ENCODE measurements around the gene FILIP1L.

FILIP1L gene

DNA sequence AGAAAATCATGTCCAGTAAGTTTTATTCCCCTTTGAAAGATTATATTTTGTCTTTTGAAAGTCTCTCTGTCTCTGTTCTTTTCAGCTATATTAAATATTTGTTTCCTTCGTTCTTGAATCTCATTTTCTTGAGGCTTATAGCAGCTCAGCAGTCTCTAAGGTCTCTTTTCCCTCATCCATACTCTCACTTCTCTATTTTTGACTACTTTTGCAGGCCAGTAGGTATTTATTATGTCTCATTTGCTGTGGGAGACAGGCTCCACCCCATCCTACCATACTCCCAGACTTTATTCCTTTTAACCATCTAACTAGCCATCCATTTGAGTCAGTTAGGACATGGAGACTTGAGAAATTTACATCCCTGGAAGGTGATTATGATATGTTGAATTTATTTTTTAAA, 71.0 kb downstream of the FILIP1L start:
- no peak overlapping the region for H3K27ac ChIP-seq (ENCODE audit: low read length)
- peaks cover 2% of the 10 kb centered on the region; the same call in 1 of the 2 replicates for H3K4me1 ChIP-seq (ENCODE audit: control insufficient read depth, insufficient read depth, low read length)
- H3K9me3 ChIP-seq (ENCODE audit: control insufficient read depth, insufficient read depth, low read length): no peaks in the 10 kb centered on the region
- no peaks in the 10 kb centered on the region for H3K27me3 ChIP-seq (ENCODE audit: control insufficient read depth, insufficient read depth, low read length)
- no peaks in the 10 kb centered on the region for H3K36me3 ChIP-seq (ENCODE audit: control insufficient read depth, insufficient read depth, low read length)
- DNase-seq (ENCODE audit: low read depth, low spot score): no peak
- WGBS (ENCODE audit: insufficient coverage, insufficient read length): no CpG with 5 or more reads among the region's 1 CpG
- H3K4me3 ChIP-seq (ENCODE audit: low read length): no peak overlapping the region

DNA sequence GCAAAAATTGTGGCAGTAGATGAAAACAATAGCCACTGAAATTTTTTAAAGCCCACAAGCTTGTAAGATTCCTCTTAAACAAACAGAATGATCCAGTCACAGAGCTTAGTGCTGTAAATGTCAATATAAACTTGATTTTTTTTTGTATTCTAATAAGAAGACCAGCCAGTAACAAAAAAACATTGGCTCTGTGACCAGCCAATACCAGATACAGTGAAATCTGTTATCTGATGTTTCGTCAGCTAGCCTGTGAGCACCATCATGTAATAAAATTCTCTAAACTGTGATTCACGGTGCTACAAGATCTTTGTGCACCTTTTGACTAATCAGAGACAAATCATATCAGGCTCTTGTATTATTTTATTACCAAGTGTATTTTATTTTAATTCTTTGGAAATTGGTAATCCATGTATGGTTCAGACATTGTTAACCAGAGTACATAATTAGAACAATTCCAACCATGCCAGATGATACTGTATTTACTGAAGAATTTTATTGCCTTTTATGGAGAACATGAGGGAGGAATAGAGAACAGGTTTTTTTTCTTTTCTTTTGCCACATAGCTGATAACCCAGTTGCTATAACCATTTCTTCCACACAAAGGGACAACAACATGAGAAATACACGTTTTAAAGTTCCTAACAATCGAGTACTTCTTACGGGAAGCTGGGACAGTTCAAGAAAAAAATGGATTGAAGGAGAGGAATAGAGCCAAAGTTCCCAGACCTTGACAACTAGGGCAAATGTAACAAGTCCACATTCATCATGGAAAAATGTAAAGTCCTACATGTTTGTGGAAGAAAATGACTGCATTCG, 71.9 kb downstream of the FILIP1L start:
- Histone ChIP-seq H3K27ac (ENCODE audit: low read length) (no peak overlapping the region), H3K36me3 (ENCODE audit: control insufficient read depth, insufficient read depth, low read length) (no peaks in the 10 kb centered on the region), H3K4me3 (ENCODE audit: low read length) (no peak overlapping the region), H3K27me3 (ENCODE audit: control insufficient read depth, insufficient read depth, low read length) (no peaks in the 10 kb centered on the region), H3K9me3 (ENCODE audit: control insufficient read depth, insufficient read depth, low read length) (no peaks in the 10 kb centered on the region), H3K4me1 (ENCODE audit: control insufficient read depth, insufficient read depth, low read length) (peaks cover 2% of the 10 kb centered on the region; the same call in 1 of the 2 replicates)
- DNase-seq (ENCODE audit: low read depth, low spot score): no peak
- WGBS (ENCODE audit: insufficient coverage, insufficient read length): no CpG with 5 or more reads among the region's 6 CpGs

DNA sequence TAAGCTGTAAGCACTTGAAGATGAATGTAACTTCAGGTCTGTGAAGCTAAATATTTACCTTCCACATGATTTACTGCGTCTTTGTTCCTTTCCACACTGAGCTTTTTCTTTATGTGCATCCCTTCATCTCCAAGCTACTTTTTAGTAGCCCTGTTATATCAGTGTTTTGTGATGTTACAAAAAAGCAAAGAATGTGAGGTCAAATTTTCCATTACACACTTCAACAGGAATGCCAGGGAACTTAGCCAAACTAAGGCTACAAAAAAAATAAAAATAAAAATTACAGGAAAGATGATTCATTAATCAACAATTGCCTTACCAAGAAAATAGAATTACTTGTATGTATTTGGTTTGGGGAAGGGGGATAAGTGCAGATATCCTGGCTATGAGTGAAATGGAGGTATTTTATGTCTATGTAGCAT, 73.0 kb downstream of the FILIP1L start:
- Histone ChIP-seq H3K27me3 (ENCODE audit: control insufficient read depth, insufficient read depth, low read length) (no peaks in the 10 kb centered on the region), H3K36me3 (ENCODE audit: control insufficient read depth, insufficient read depth, low read length) (no peaks in the 10 kb centered on the region), H3K9me3 (ENCODE audit: control insufficient read depth, insufficient read depth, low read length) (no peaks in the 10 kb centered on the region), H3K27ac (ENCODE audit: low read length) (no peak overlapping the region), H3K4me1 (ENCODE audit: control insufficient read depth, insufficient read depth, low read length) (peaks cover 2% of the 10 kb centered on the region; the same call in 1 of the 2 replicates), H3K4me3 (ENCODE audit: low read length) (no peak overlapping the region)
- WGBS (ENCODE audit: insufficient coverage, insufficient read length): no CpG with 5 or more reads among the region's 1 CpG
- DNase-seq (ENCODE audit: low read depth, low spot score): no peak

DNA sequence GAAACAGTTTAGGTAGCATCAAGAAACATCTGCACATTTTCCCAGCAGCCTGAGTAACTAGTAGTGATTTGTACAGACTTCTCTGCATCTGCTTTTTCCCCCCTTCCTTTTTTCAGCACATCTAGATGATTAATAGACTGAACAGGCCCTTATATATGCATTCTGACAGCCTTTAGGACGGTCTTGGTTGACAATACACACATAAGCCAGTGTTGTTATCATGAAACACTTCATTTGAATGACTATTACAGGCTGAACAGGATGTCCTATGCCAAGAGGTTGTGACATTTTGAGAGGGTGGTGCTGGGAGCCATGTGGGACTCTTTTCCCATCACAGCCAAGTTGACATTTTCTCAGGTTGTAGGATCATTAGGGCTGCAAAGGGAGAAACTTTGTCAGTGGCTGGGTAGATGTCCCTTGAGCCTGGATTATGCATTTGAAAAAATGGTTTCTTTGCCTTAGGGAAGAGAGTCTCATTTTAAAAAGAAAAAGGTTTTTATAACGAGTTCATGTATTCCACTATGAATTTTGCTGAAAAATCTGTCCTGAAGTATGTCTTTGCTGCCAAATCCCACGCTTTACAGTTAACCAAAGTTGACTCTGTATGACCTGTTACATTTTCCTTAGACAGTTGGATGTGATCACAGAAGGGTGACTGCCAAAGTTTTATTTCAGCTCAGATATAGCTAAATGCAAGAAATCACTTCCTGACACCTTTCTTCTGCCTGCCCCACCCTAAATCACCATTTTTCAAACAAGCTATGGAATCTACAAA, 73.7 kb downstream of the FILIP1L start:
- Histone ChIP-seq H3K4me3 (ENCODE audit: low read length) (no peak overlapping the region), H3K9me3 (ENCODE audit: control insufficient read depth, insufficient read depth, low read length) (no peaks in the 10 kb centered on the region), H3K4me1 (ENCODE audit: control insufficient read depth, insufficient read depth, low read length) (peaks cover 2% of the 10 kb centered on the region; the same call in 1 of the 2 replicates), H3K36me3 (ENCODE audit: control insufficient read depth, insufficient read depth, low read length) (no peaks in the 10 kb centered on the region), H3K27me3 (ENCODE audit: control insufficient read depth, insufficient read depth, low read length) (no peaks in the 10 kb centered on the region), H3K27ac (ENCODE audit: low read length) (no peak overlapping the region)
- no CpG with 5 or more reads among the region's 3 CpGs for WGBS (ENCODE audit: insufficient coverage, insufficient read length)
- no peak for DNase-seq (ENCODE audit: low read depth, low spot score)

DNA sequence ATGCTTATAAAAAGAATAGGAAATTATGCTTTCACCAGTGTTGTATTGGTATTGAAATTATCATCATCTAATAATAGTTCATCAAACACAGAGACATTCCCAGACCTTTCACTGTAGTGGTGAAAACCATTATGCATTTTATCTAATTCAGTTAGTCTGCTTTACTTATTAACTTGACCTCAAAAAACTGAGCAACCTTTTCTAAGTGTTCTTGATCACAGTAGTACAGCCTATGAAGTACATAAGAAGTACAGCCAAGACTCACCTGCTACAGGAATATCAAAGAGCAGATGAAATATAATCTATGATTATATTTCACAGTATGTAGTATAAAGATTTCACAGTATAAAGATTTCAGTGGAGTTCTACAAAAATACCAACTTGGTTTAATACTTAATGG, 75.2 kb downstream of the FILIP1L start:
- Histone ChIP-seq H3K4me1 (ENCODE audit: control insufficient read depth, insufficient read depth, low read length) (peaks cover 2% of the 10 kb centered on the region; the same call in 1 of the 2 replicates), H3K9me3 (ENCODE audit: control insufficient read depth, insufficient read depth, low read length) (no peaks in the 10 kb centered on the region), H3K27ac (ENCODE audit: low read length) (no peak overlapping the region), H3K36me3 (ENCODE audit: control insufficient read depth, insufficient read depth, low read length) (no peaks in the 10 kb centered on the region), H3K4me3 (ENCODE audit: low read length) (no peak overlapping the region), H3K27me3 (ENCODE audit: control insufficient read depth, insufficient read depth, low read length) (no peaks in the 10 kb centered on the region)
- no peak for DNase-seq (ENCODE audit: low read depth, low spot score)

DNA sequence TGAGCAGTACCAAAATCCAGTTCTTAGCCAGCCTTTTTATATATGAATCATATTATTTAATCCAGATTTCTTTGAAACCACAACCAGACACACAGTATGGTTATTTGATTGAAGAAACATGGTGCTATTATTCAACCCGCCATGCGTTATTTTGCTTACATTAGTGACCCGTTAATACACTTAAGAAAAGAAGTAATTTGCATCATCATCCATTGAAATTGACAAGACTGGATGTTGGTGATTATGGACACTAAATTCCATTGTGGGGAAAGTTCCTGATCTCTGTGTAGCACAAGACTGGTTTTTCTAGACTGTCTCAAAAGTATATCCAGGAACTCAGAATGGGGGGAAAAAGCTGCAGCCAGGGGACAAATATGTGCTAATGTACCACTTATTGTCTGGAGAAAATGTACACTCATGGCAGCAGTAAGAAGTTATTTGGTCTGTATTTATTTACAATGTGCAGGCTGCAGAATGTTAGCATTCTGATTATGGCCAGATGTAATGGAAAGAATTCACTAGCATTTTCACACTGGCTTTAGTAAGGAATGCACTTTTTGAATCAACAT, 80.3 kb downstream of the FILIP1L start:
- no CpG with 5 or more reads among the region's 3 CpGs for WGBS (ENCODE audit: insufficient coverage, insufficient read length)
- Histone ChIP-seq H3K9me3 (ENCODE audit: control insufficient read depth, insufficient read depth, low read length) (no peaks in the 10 kb centered on the region), H3K27ac (ENCODE audit: low read length) (no peak overlapping the region), H3K4me1 (ENCODE audit: control insufficient read depth, insufficient read depth, low read length) (no peaks in the 10 kb centered on the region), H3K27me3 (ENCODE audit: control insufficient read depth, insufficient read depth, low read length) (no peaks in the 10 kb centered on the region), H3K36me3 (ENCODE audit: control insufficient read depth, insufficient read depth, low read length) (no peaks in the 10 kb centered on the region), H3K4me3 (ENCODE audit: low read length) (no peak overlapping the region)
- no peak for DNase-seq (ENCODE audit: low read depth, low spot score)

DNA sequence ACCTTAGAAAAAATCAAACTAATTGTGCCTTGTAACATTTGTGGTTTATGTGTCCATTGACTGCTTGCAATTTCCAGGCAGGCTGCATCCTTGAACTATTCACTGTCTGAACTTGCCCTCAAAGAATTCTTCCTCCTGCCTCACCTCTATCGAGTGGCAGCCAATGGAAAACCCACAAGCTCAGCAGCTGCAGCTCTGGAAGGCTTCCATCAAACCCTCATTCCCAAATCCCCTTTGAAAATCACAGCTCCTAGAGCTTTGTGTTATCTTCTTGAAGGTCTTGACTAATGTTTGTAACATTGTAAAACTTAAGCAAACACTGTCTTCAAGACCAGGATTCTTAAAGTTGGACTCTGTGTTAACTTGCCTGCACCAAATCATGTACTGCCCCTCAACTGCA, 81.1 kb downstream of the FILIP1L start:
- Histone ChIP-seq H3K9me3 (ENCODE audit: control insufficient read depth, insufficient read depth, low read length) (no peaks in the 10 kb centered on the region), H3K36me3 (ENCODE audit: control insufficient read depth, insufficient read depth, low read length) (no peaks in the 10 kb centered on the region), H3K27me3 (ENCODE audit: control insufficient read depth, insufficient read depth, low read length) (no peaks in the 10 kb centered on the region), H3K27ac (ENCODE audit: low read length) (no peak overlapping the region), H3K4me3 (ENCODE audit: low read length) (no peak overlapping the region), H3K4me1 (ENCODE audit: control insufficient read depth, insufficient read depth, low read length) (no peaks in the 10 kb centered on the region)
- DNase-seq (ENCODE audit: low read depth, low spot score): no peak
- no CpG with 5 or more reads among the region's 1 CpG for WGBS (ENCODE audit: insufficient coverage, insufficient read length)

DNA sequence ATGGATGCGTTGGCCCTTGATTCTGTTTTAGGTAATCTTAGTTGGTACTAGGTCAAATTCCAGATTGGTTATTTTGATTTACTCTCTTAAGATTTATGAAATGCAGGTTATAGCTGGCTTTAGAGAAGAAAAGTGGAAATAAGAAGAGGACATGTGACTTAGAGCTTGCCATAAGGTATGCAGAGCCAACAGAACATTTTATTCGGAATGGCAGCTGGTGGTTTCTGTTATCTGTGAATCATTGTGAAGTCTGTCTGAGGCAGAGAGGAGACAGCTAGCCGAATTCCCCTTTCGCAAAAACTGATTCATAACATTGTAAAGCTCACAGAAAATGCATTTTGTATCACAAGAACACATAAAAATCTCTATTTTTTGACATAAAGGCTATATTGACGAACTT, 82.1 kb downstream of the FILIP1L start:
- no peaks in the 10 kb centered on the region for H3K4me1 ChIP-seq (ENCODE audit: control insufficient read depth, insufficient read depth, low read length)
- WGBS (ENCODE audit: insufficient coverage, insufficient read length): no CpG with 5 or more reads among the region's 5 CpGs
- H3K9me3 ChIP-seq (ENCODE audit: control insufficient read depth, insufficient read depth, low read length): no peaks in the 10 kb centered on the region
- H3K36me3 ChIP-seq (ENCODE audit: control insufficient read depth, insufficient read depth, low read length): no peaks in the 10 kb centered on the region
- DNase-seq (ENCODE audit: low read depth, low spot score): no peak
- no peak overlapping the region for H3K27ac ChIP-seq (ENCODE audit: low read length)
- H3K27me3 ChIP-seq (ENCODE audit: control insufficient read depth, insufficient read depth, low read length): no peaks in the 10 kb centered on the region
- H3K4me3 ChIP-seq (ENCODE audit: low read length): no peak overlapping the region

DNA sequence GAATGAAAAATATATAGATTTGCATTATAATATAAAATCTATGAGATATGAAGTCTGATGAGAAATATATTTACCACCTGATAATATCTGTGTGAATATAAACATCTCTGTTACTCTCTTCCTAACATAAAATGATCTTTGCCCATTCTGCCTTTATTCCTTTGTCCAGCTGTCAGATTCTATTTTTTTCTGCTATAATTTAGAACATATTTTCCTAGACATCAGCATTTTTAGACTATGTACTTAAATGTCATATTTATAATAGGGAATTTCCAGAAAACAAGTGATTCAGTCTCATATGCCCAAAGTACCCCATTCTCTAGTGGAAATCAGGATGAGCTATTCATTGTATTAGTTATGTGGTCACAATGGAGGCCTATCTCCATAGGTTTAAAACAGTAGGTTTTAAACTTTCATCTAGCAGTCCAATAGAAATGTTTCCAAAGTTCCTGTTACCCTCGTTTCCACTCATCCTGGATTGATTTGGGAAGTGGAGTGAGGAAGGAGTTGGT, 83.3 kb downstream of the FILIP1L start:
- no peaks in the 10 kb centered on the region for H3K36me3 ChIP-seq (ENCODE audit: control insufficient read depth, insufficient read depth, low read length)
- WGBS (ENCODE audit: insufficient coverage, insufficient read length): no CpG with 5 or more reads among the region's 1 CpG
- no peak overlapping the region for H3K4me3 ChIP-seq (ENCODE audit: low read length)
- H3K27ac ChIP-seq (ENCODE audit: low read length): no peak overlapping the region
- H3K9me3 ChIP-seq (ENCODE audit: control insufficient read depth, insufficient read depth, low read length): no peaks in the 10 kb centered on the region
- H3K27me3 ChIP-seq (ENCODE audit: control insufficient read depth, insufficient read depth, low read length): no peaks in the 10 kb centered on the region
- no peak for DNase-seq (ENCODE audit: low read depth, low spot score)
- no peaks in the 10 kb centered on the region for H3K4me1 ChIP-seq (ENCODE audit: control insufficient read depth, insufficient read depth, low read length)

DNA sequence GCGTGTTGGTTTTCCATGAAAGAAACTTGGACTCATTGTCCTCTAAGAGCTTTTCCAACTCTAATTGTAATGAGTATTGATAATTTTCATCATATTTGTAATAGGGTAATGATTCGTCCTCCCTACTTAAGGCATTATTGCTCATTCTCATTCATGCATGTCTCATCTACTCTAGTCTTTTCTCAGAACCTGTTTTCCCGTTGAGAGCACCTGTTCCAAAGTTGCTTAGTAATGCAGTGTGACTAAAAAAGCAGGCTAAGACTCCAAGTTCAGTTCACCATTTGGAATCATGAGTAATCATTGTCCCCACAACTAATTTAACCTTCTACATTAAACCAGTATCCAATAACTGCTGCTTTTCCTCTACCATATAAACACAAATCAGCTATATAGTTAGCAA, 84.0 kb downstream of the FILIP1L start:
- Histone ChIP-seq H3K27ac (ENCODE audit: low read length) (no peak overlapping the region), H3K4me1 (ENCODE audit: control insufficient read depth, insufficient read depth, low read length) (no peaks in the 10 kb centered on the region), H3K27me3 (ENCODE audit: control insufficient read depth, insufficient read depth, low read length) (no peaks in the 10 kb centered on the region), H3K4me3 (ENCODE audit: low read length) (no peak overlapping the region), H3K36me3 (ENCODE audit: control insufficient read depth, insufficient read depth, low read length) (no peaks in the 10 kb centered on the region), H3K9me3 (ENCODE audit: control insufficient read depth, insufficient read depth, low read length) (no peaks in the 10 kb centered on the region)
- WGBS (ENCODE audit: insufficient coverage, insufficient read length): no CpG with 5 or more reads among the region's 3 CpGs
- no peak for DNase-seq (ENCODE audit: low read depth, low spot score)

All from iPS DF 6.9 (cell line).